Neural cell (in vitro differentiated cells): Measurements from ENCODE around the gene ENPP1. TPM values are rescaled to one million over a fixed set of nuclear protein-coding genes. Genes with fewer than 3 reads are reported as not detected.

Experiments
- H2AFZ ChIP-seq: fragments of 200-600, 300-800 bp; sonication (generic), shearing (Covaris generic); 2 replicates; pipeline ENCODE4 v1.6.0; 2014; ENCODE audit warnings: low read depth, mild to moderate bottlenecking, antibody characterized with exemption, low read length, moderate library complexity
- H3F3A ChIP-seq: fragments of 200-600 bp; shearing (Covaris generic); 2 replicates; pipeline ENCODE4 v1.6.1; 2016; ENCODE audit warnings: mild to moderate bottlenecking, moderate library complexity, mixed read lengths, antibody characterized with exemption, low read length; ENCODE audit not compliant: insufficient read depth, poor library complexity, severe bottlenecking
- H3K27ac ChIP-seq: fragments of 200-600, 300-800 bp; sonication (generic), shearing (Covaris generic); 2 replicates; pipeline ENCODE4 v1.5.1; 2014; ENCODE audit warnings: mild to moderate bottlenecking, low read length, moderate library complexity
- H3K27me3 ChIP-seq: fragments of 300-800, 200-600 bp; sonication (generic), shearing (Covaris generic); 2 replicates; pipeline ENCODE4 v1.6.0; 2014; ENCODE audit warnings: mild to moderate bottlenecking, low read depth, low read length, moderate library complexity; ENCODE audit not compliant: insufficient read depth
- H3K36me3 ChIP-seq: fragments of 300-800, 200-600 bp; sonication (generic), shearing (Covaris generic); 2 replicates; pipeline ENCODE4 v1.5.1; 2014; ENCODE audit warnings: mild to moderate bottlenecking, antibody characterized with exemption, low read length, moderate library complexity; ENCODE audit not compliant: insufficient read depth
- H3K4me2 ChIP-seq: fragments of 300-800, 200-600 bp; sonication (generic), shearing (Covaris generic); 2 replicates; pipeline ENCODE4 v1.6.0; 2014; ENCODE audit warnings: mild to moderate bottlenecking, low read length
- H3K4me3 ChIP-seq: fragments of 300-800, 200-600 bp; sonication (generic), shearing (Covaris generic); 2 replicates; pipeline ENCODE4 v1.5.1; 2014; ENCODE audit warnings: mild to moderate bottlenecking, low read length, moderate library complexity
- H3K79me2 ChIP-seq: fragments of 200-600 bp; shearing (Covaris generic); replicated peaks from 2 replicates; pipeline ENCODE4 v1.6.0; 2014; ENCODE audit warnings: mild to moderate bottlenecking, low read length, moderate library complexity; ENCODE audit not compliant: insufficient read depth
- H3K9ac ChIP-seq: fragments of 300-800, 200-600 bp; sonication (generic), shearing (Covaris generic); 2 replicates; pipeline ENCODE4 v1.6.1; 2016; ENCODE audit warnings: mild to moderate bottlenecking, low read length, mixed read lengths
- H3K9me2 ChIP-seq: fragments of 200-600 bp; shearing (Covaris generic); 2 replicates; pipeline ENCODE4 v1.6.1; 2016; ENCODE audit warnings: mild to moderate bottlenecking, low read length, mixed read lengths; ENCODE audit not compliant: insufficient read depth
- H3K9me3 ChIP-seq: fragments of 200-600, 300-800 bp; sonication (generic), shearing (Covaris generic); 2 replicates; pipeline ENCODE4 v1.6.1; 2016; ENCODE audit warnings: mild to moderate bottlenecking, mixed run types, low read length, moderate library complexity, mixed read lengths
- H4K20me1 ChIP-seq: fragments of 200-600 bp; shearing (Covaris generic); 2 replicates; pipeline ENCODE4 v1.6.1; 2016; ENCODE audit warnings: mild to moderate bottlenecking, mixed run types; ENCODE audit not compliant: insufficient read depth
- CTCF ChIP-seq: fragments of 450-650 bp; IDR thresholded peaks from 2 replicates; pipeline ENCODE4 v1.5.1; 2014; ENCODE audit warnings: antibody characterized with exemption, mild to moderate bottlenecking, moderate library complexity; ENCODE audit not compliant: poor library complexity, severe bottlenecking
- EP300 ChIP-seq: fragments of 450-650 bp; conservative IDR thresholded peaks from 2 replicates; pipeline ENCODE4 v1.6.1; 2014; ENCODE audit warnings: antibody characterized with exemption, mild to moderate bottlenecking, moderate library complexity; ENCODE audit not compliant: poor library complexity, severe bottlenecking
- EZH2 ChIP-seq: fragments of 200-600, 300-800 bp; shearing (Covaris generic), sonication (generic); IDR thresholded peaks from 2 replicates; pipeline ENCODE4 v1.6.1; 2014; ENCODE audit warnings: antibody characterized with exemption, low read length, borderline replicate concordance, mild to moderate bottlenecking; ENCODE audit not compliant: insufficient read depth, poor library complexity, severe bottlenecking
- MXI1 ChIP-seq: fragments of 450-650 bp; conservative IDR thresholded peaks from 2 replicates; pipeline ENCODE4 v1.6.1; 2014; ENCODE audit warnings: antibody characterized with exemption, mild to moderate bottlenecking; ENCODE audit not compliant: poor library complexity, severe bottlenecking
- POLR2AphosphoS5 ChIP-seq: IDR thresholded peaks from 2 replicates; pipeline ENCODE4 v1.6.1; 2012
- RAD21 ChIP-seq: fragments of 450-650 bp; conservative IDR thresholded peaks from 2 replicates; pipeline ENCODE4 v1.6.1; 2014; ENCODE audit warnings: antibody characterized with exemption, mild to moderate bottlenecking, moderate library complexity
- REST ChIP-seq: IDR thresholded peaks from 2 replicates; pipeline ENCODE4 v1.6.1; 2012; ENCODE audit warnings: borderline replicate concordance
- SMC3 ChIP-seq: fragments of 450-650 bp; conservative IDR thresholded peaks from 2 replicates; pipeline ENCODE4 v1.6.1; 2014; ENCODE audit warnings: antibody characterized with exemption, mild to moderate bottlenecking, moderate library complexity; ENCODE audit not compliant: poor library complexity
- TAF1 ChIP-seq: IDR thresholded peaks from 2 replicates; pipeline ENCODE4 v1.6.1; 2012; ENCODE audit warnings: low read depth
- polyA plus RNA-seq: library from polyadenylated mRNA; depleted of rRNA; stranded (reverse); fragments of >200 nt; gene quantifications from 2 replicates; pipeline ENCODE4 v1.2.3, GENCODE V29; 2014

ENPP1 gene
- polyA plus RNA-seq, 1 donor from 2014 or later: not detected

- no peaks in the 10 kb centered on the region for H3K9me3 ChIP-seq
- H3K9me2 ChIP-seq: no peaks in the 10 kb centered on the region
- H3K9ac ChIP-seq: no peak overlapping the region
- H3K4me3 ChIP-seq: no peak overlapping the region
- no peak overlapping the region for H2AFZ ChIP-seq
- H3K79me2 ChIP-seq: no peaks in the 10 kb centered on the region
- H3K4me2 ChIP-seq: no peak overlapping the region
- H3F3A ChIP-seq: no peaks in the 10 kb centered on the region
- H3K27me3 ChIP-seq: no peaks in the 10 kb centered on the region
- H3K36me3 ChIP-seq: no peaks in the 10 kb centered on the region
- TF ChIP-seq RAD21 (no peak), REST (no peak), TAF1 (no peak), EZH2 (no peak), MXI1 (no peak), EP300 (no peak), CTCF (no peak), SMC3 (no peak), POLR2AphosphoS5 (no peak)
- no peak overlapping the region for H3K27ac ChIP-seq
- no peaks in the 10 kb centered on the region for H4K20me1 ChIP-seq
Measured at GRCh38 chr6:131849799-131850198, 42.0 kb downstream of the ENPP1 start.

- H3K9me3 ChIP-seq: no peaks in the 10 kb centered on the region
- H3K4me3 ChIP-seq: no peak overlapping the region
- H2AFZ ChIP-seq: no peak overlapping the region
- no peaks in the 10 kb centered on the region for H3K9me2 ChIP-seq
- no peak overlapping the region for H3K4me2 ChIP-seq
- no peaks in the 10 kb centered on the region for H3F3A ChIP-seq
- no peaks in the 10 kb centered on the region for H3K36me3 ChIP-seq
- no peaks in the 10 kb centered on the region for H3K27me3 ChIP-seq
- no peaks in the 10 kb centered on the region for H3K79me2 ChIP-seq
- H3K27ac ChIP-seq: no peak overlapping the region
- H3K9ac ChIP-seq: no peak overlapping the region
- TF ChIP-seq REST: no peak
- H4K20me1 ChIP-seq: no peaks in the 10 kb centered on the region
Measured at GRCh38 chr6:131851049-131851769, 43.4 kb downstream of the ENPP1 start.
